Mesenchymal stem cell (in vitro differentiated cells and primary cell): ENCODE data around the gene LURAP1L.

Experiments
- DNase-seq: peaks from one replicate; pipeline ENCODE4 v3.0.0-alpha.2; 2013
- H2AFZ ChIP-seq: one replicate; pipeline ENCODE4 v1.6.1; 2013; ENCODE audit warnings: low read depth, mild to moderate bottlenecking, control low read depth, inconsistent platforms, low read length, moderate library complexity
- H2AK5ac ChIP-seq: 2 replicates; pipeline ENCODE4 v1.6.1; 2013; ENCODE audit warnings: low read length, moderate library complexity, mild to moderate bottlenecking, inconsistent platforms; ENCODE audit not compliant: severe bottlenecking
- H2BK120ac ChIP-seq: one replicate; pipeline ENCODE4 v1.6.1; 2013; ENCODE audit warnings: low read depth, mild to moderate bottlenecking, inconsistent platforms, low read length, moderate library complexity
- H2BK12ac ChIP-seq, 2 experiments: one replicate each; pipeline ENCODE4 v1.6.1; 2013; ENCODE audit warnings: inconsistent platforms in 2 of 2, low read length in 2 of 2, mild to moderate bottlenecking in 2 of 2, moderate library complexity in 2 of 2, control low read depth in 1 of 2
- H2BK15ac ChIP-seq: one replicate; pipeline ENCODE4 v1.6.1; 2013; ENCODE audit warnings: mild to moderate bottlenecking, low read depth, inconsistent platforms; ENCODE audit not compliant: poor library complexity, severe bottlenecking
- H2BK5ac ChIP-seq: 2 replicates; pipeline ENCODE4 v1.6.1; 2013; ENCODE audit warnings: low read depth, mild to moderate bottlenecking, low read length, control low read depth, inconsistent platforms; ENCODE audit not compliant: poor library complexity, severe bottlenecking
- H3K14ac ChIP-seq, 2 experiments: one replicate each; pipeline ENCODE4 v1.6.1; 2013; ENCODE audit warnings: inconsistent platforms in 2 of 2, low read length in 2 of 2, control low read depth in 1 of 2, mild to moderate bottlenecking in 1 of 2, moderate library complexity in 1 of 2
- H3K18ac ChIP-seq, 2 experiments: one replicate each; pipeline ENCODE4 v1.6.1; 2013; ENCODE audit warnings: inconsistent platforms in 2 of 2, low read length in 2 of 2, control low read depth in 1 of 2, low read depth in 1 of 2, mild to moderate bottlenecking in 1 of 2
- H3K23ac ChIP-seq, 2 experiments: one replicate each; pipeline ENCODE4 v1.6.1; 2013; ENCODE audit warnings: inconsistent platforms in 2 of 2, low read length in 2 of 2, mild to moderate bottlenecking in 2 of 2, moderate library complexity in 2 of 2, control low read depth in 1 of 2
- H3K27ac ChIP-seq: 2 replicates; pipeline ENCODE4 v1.5.1; 2013; ENCODE audit warnings: mild to moderate bottlenecking, moderate library complexity, low read length, control low read depth, inconsistent platforms; ENCODE audit not compliant: poor library complexity, severe bottlenecking
- H3K27me3 ChIP-seq, 2 experiments: 2 replicates each; pipeline versions ENCODE4 v1.6.1 to v1.7.0; 2013; ENCODE audit warnings: low read length in 2 of 2, mild to moderate bottlenecking in 2 of 2, moderate library complexity in 2 of 2, control low read depth in 1 of 2, inconsistent platforms in 1 of 2; ENCODE audit not compliant: control insufficient read depth in 1 of 2, insufficient read depth in 1 of 2
- H3K36me3 ChIP-seq, 2 experiments: 2 replicates each; pipeline versions ENCODE4 v1.6.1 to v1.7.0; 2013; ENCODE audit warnings: low read length in 2 of 2, control low read depth in 1 of 2, inconsistent platforms in 1 of 2, low read depth in 1 of 2, mild to moderate bottlenecking in 1 of 2; ENCODE audit not compliant: insufficient read depth in 2 of 2, control insufficient read depth in 1 of 2
- H3K4ac ChIP-seq, 2 experiments: one replicate each; pipeline ENCODE4 v1.6.1; 2013; ENCODE audit warnings: inconsistent platforms in 2 of 2, low read length in 2 of 2, mild to moderate bottlenecking in 2 of 2, moderate library complexity in 2 of 2, control low read depth in 1 of 2, low read depth in 1 of 2
- H3K4me1 ChIP-seq: 2 replicates; pipeline ENCODE4 v1.6.1; 2013; ENCODE audit warnings: low read depth, low read length, control low read depth; ENCODE audit not compliant: control insufficient read depth, insufficient read depth
- H3K4me2 ChIP-seq: 2 replicates; pipeline ENCODE4 v1.6.1; 2013; ENCODE audit warnings: low read length, mild to moderate bottlenecking, inconsistent platforms; ENCODE audit not compliant: poor library complexity, severe bottlenecking
- H3K4me3 ChIP-seq, 2 experiments: 2 replicates each; pipeline versions ENCODE4 v1.5.1 to v1.7.0; 2013; ENCODE audit warnings: low read length in 2 of 2, mild to moderate bottlenecking in 2 of 2, control low read depth in 1 of 2, low read depth in 1 of 2; ENCODE audit not compliant: insufficient read depth in 1 of 2
- H3K79me1 ChIP-seq: replicated peaks from 2 replicates; pipeline ENCODE4 v1.6.1; 2013; ENCODE audit warnings: mild to moderate bottlenecking, control low read depth, low read length, inconsistent platforms; ENCODE audit not compliant: poor library complexity, severe bottlenecking
- H3K9ac ChIP-seq: 2 replicates; pipeline ENCODE4 v1.7.0; 2013; ENCODE audit warnings: mild to moderate bottlenecking, low read length, moderate library complexity
- H3K9me3 ChIP-seq: 2 replicates; pipeline ENCODE4 v1.7.0; 2013; ENCODE audit warnings: mild to moderate bottlenecking, low read length; ENCODE audit not compliant: control insufficient read depth
- H4K8ac ChIP-seq: one replicate; pipeline ENCODE4 v1.6.1; 2013; ENCODE audit warnings: inconsistent platforms, mild to moderate bottlenecking, low read length, moderate library complexity
- H4K91ac ChIP-seq: one replicate; pipeline ENCODE4 v1.6.1; 2013; ENCODE audit warnings: mild to moderate bottlenecking, low read length, inconsistent platforms
- WGBS: methylation state at CpG from one replicate; pipeline ENCODE4 v1.1.7; 2013; ENCODE audit warnings: mixed read lengths; 5-methylcytosine and 5-hydroxymethylcytosine counted together

Gene LURAP1L

DNA sequence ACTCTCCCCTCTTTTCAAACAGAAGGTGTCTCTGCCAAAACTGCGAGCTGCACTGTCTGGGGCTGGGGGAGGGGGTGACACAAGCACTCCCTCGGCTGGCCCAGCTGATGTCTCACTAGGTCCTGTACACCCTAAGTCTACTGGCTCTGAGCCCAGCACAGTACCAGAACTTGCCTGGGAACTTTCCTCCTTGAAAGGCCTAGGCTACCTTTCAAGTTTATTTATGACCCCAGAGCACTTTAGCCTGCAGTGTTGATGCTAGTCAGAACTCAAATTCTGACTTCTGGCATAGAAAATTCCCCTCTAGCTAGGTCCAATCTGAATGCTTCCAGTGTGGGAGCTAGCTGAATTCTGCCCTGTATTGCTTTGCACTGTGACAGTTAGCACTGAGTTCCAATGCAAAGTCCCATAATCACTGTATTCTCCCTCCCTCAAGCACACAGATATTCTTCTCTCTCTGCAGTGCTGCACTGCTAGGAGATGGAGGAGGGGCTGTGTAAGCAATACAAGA lies 10.5 kb downstream of the LURAP1L start:
- peaks cover 3% of the 10 kb centered on the region for H3K79me1 ChIP-seq
- peaks cover 16% of the 10 kb centered on the region for H3K9me3 ChIP-seq
- H4K8ac ChIP-seq: peak overlapping the region; percentile 93
- H3K4me2 ChIP-seq: no peak overlapping the region
- no peak overlapping the region for H3K23ac ChIP-seq
- no peak overlapping the region for H2AFZ ChIP-seq
- no peak overlapping the region for H3K4me3 ChIP-seq
- H2BK120ac ChIP-seq: peak overlapping the region; percentile 80
- H3K36me3 ChIP-seq: peaks cover 0 to 15% of the 10 kb centered on the region in 2 experiments
- peak; percentile 90 for DNase-seq
- H3K4ac ChIP-seq: peak overlapping the region; percentile 83 to 94
- H3K14ac ChIP-seq: no peak overlapping the region
- peak overlapping the region; percentile 47 for H3K27ac ChIP-seq
- H3K9ac ChIP-seq: peak overlapping the region; percentile 71
- H2BK5ac ChIP-seq: no peak overlapping the region
- no peaks in the 10 kb centered on the region for H3K27me3 ChIP-seq
- H2BK12ac ChIP-seq: peak overlapping the region in 1 of 2 experiments; percentile 82
- peak overlapping the region; percentile 92 for H2AK5ac ChIP-seq
- WGBS: 28% methylated on average over 2 of the region's 2 CpGs
- H2BK15ac ChIP-seq: no peak overlapping the region
- H3K4me1 ChIP-seq: peaks cover 9% of the 10 kb centered on the region
- H3K18ac ChIP-seq: peak overlapping the region; percentile 81 to 90
- H4K91ac ChIP-seq: no peak overlapping the region

- no peak for DNase-seq
- H3K4me2 ChIP-seq: no peak overlapping the region
- H3K23ac ChIP-seq: no peak overlapping the region
- H3K27ac ChIP-seq: no peak overlapping the region
- H3K36me3 ChIP-seq: peaks cover 0 to 14% of the 10 kb centered on the region in 2 experiments
- H3K27me3 ChIP-seq: no peaks in the 10 kb centered on the region
- H2BK15ac ChIP-seq: no peak overlapping the region
- no peak overlapping the region for H2BK5ac ChIP-seq
- no peak overlapping the region for H4K91ac ChIP-seq
- no peak overlapping the region for H2AFZ ChIP-seq
- H4K8ac ChIP-seq: no peak overlapping the region
- no peak overlapping the region for H2BK120ac ChIP-seq
- no peak overlapping the region for H2BK12ac ChIP-seq
- H2AK5ac ChIP-seq: no peak overlapping the region
- no peak overlapping the region for H3K4me3 ChIP-seq
- H3K4ac ChIP-seq: no peak overlapping the region
- H3K9ac ChIP-seq: peak overlapping the region; percentile 71
- no peak overlapping the region for H3K14ac ChIP-seq
- peaks cover 4% of the 10 kb centered on the region for H3K79me1 ChIP-seq
- H3K9me3 ChIP-seq: peaks cover 16% of the 10 kb centered on the region
- no peak overlapping the region for H3K18ac ChIP-seq
- H3K4me1 ChIP-seq: peaks cover 9% of the 10 kb centered on the region
Observed at GRCh38 chr9:12785941-12786340, 11.1 kb downstream of the LURAP1L start.

DNA sequence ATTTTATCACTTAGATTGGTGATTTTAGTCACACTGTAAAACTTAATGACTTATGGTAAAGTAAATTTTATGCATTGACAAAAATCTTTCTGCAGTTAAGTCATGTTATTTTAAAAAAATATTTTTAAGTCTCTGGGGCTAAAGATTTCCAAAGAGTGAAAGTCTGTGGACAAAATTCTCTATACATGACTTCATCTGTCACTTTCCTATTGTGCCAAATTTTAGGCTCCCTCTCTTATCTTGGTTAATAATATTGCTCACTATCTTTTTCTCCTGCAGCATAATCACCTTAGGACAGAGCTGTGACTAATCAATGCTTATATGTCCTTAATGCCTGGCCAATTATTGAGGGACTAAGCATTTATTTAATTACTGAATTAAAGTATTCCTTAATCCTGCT lies 15.2 kb downstream of the LURAP1L start:
- Histone ChIP-seq H3K14ac (no peak overlapping the region), H2BK5ac (no peak overlapping the region), H3K27me3 (no peaks in the 10 kb centered on the region), H3K18ac (no peak overlapping the region), H3K27ac (no peak overlapping the region), H4K8ac (no peak overlapping the region), H2BK15ac (no peak overlapping the region), H2BK12ac (no peak overlapping the region), H3K4me2 (no peak overlapping the region), H2AFZ (no peak overlapping the region), H3K9me3 (no peaks in the 10 kb centered on the region), H3K4me1 (peaks cover 2% of the 10 kb centered on the region), H2BK120ac (no peak overlapping the region), H2AK5ac (no peak overlapping the region), H3K4me3 (peak overlapping the region in 1 of 2 experiments; percentile 16), H4K91ac (no peak overlapping the region), H3K4ac (no peak overlapping the region), H3K36me3 (no peaks in the 10 kb centered on the region), H3K79me1 (peaks cover 5% of the 10 kb centered on the region), H3K23ac (no peak overlapping the region), H3K9ac (peak overlapping the region; percentile 73)
- no peak for DNase-seq

DNA sequence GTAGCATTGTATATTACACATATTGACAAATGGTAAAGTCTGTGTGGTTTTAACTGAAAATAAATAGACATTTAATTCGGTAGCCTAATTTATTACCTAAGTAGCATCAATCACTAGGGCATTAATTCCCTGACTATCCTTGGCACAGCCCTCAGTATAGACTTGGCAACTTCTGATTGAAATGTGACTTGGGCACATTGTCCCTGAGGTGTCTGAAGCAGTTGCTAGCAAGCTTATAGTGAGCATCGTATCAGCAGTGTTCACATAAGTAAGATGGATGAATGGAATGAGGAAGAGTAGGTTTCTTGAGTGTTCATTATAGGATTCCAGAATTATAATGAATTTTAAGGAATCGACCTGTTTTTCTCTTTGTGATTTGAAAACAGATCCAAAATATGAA lies 16.1 kb downstream of the LURAP1L start:
- 90% methylated on average over 3 of the region's 3 CpGs for WGBS

More for the DNA sequence above, 16.1 kb downstream of the LURAP1L start:
- H4K91ac ChIP-seq: no peak overlapping the region
- H3K23ac ChIP-seq: no peak overlapping the region
- no peak overlapping the region for H2BK120ac ChIP-seq
- H3K27ac ChIP-seq: no peak overlapping the region
- no peak overlapping the region for H2BK5ac ChIP-seq
- H3K18ac ChIP-seq: no peak overlapping the region
- no peak for DNase-seq
- no peaks in the 10 kb centered on the region for H3K27me3 ChIP-seq
- H2BK15ac ChIP-seq: no peak overlapping the region
- H3K4me3 ChIP-seq: peak overlapping the region in 1 of 2 experiments; percentile 16
- no peak overlapping the region for H2BK12ac ChIP-seq
- no peak overlapping the region for H2AFZ ChIP-seq
- H2AK5ac ChIP-seq: no peak overlapping the region
- H3K9ac ChIP-seq: peak overlapping the region; percentile 73
- no peaks in the 10 kb centered on the region for H3K9me3 ChIP-seq
- no peaks in the 10 kb centered on the region for H3K4me1 ChIP-seq
- H3K36me3 ChIP-seq: no peaks in the 10 kb centered on the region
- H3K4me2 ChIP-seq: no peak overlapping the region
- peaks cover 4% of the 10 kb centered on the region for H3K79me1 ChIP-seq
- no peak overlapping the region for H3K14ac ChIP-seq
- H3K4ac ChIP-seq: no peak overlapping the region
- no peak overlapping the region for H4K8ac ChIP-seq
